Measurements from ENCODE around the gene STK17B.

STK17B gene

GRCh38 chr2:196160101-196160500 is 11.3 kb downstream of the STK17B start:
- peaks cover 25% of the 10 kb centered on the region for H3K36me3 ChIP-seq (ENCODE audit: insufficient read depth)
- peaks cover 4% of the 10 kb centered on the region for H4K20me1 ChIP-seq (ENCODE audit: insufficient read depth)
- H2AFZ ChIP-seq (ENCODE audit: low read depth), result no peak overlapping the region
- peaks cover 100% of the 10 kb centered on the region for H3K79me2 ChIP-seq (ENCODE audit: insufficient read depth, low read depth)
- H3K4me2 ChIP-seq, result peak overlapping the region; percentile 72
- TF ChIP-seq, protein P1, sequence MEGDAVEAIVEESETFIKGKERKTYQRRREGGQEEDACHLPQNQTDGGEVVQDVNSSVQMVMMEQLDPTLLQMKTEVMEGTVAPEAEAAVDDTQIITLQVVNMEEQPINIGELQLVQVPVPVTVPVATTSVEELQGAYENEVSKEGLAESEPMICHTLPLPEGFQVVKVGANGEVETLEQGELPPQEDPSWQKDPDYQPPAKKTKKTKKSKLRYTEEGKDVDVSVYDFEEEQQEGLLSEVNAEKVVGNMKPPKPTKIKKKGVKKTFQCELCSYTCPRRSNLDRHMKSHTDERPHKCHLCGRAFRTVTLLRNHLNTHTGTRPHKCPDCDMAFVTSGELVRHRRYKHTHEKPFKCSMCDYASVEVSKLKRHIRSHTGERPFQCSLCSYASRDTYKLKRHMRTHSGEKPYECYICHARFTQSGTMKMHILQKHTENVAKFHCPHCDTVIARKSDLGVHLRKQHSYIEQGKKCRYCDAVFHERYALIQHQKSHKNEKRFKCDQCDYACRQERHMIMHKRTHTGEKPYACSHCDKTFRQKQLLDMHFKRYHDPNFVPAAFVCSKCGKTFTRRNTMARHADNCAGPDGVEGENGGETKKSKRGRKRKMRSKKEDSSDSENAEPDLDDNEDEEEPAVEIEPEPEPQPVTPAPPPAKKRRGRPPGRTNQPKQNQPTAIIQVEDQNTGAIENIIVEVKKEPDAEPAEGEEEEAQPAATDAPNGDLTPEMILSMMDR (conservative IDR thresholded peaks at IDR 0.05; ENCODE audit: low read depth, low read length), result no peak
- H3K9ac ChIP-seq, result 0 out of 2 replicates have a peak overlapping the region, but pooled peaks have one; percentile 1
- H3K27ac ChIP-seq, result peak overlapping the region; percentile 44; the same call in 1 of the 2 replicates
- peaks cover 100% of the 10 kb centered on the region for H3K4me1 ChIP-seq (ENCODE audit: low read depth, poor library complexity, severe bottlenecking)
- no peaks in the 10 kb centered on the region for H3K27me3 ChIP-seq (ENCODE audit: insufficient read depth, low read depth)
- no peak overlapping the region for H3K4me3 ChIP-seq (IDR thresholded peaks at IDR 0.05; ENCODE audit: insufficient read depth, low read depth, low read length)

DNA sequence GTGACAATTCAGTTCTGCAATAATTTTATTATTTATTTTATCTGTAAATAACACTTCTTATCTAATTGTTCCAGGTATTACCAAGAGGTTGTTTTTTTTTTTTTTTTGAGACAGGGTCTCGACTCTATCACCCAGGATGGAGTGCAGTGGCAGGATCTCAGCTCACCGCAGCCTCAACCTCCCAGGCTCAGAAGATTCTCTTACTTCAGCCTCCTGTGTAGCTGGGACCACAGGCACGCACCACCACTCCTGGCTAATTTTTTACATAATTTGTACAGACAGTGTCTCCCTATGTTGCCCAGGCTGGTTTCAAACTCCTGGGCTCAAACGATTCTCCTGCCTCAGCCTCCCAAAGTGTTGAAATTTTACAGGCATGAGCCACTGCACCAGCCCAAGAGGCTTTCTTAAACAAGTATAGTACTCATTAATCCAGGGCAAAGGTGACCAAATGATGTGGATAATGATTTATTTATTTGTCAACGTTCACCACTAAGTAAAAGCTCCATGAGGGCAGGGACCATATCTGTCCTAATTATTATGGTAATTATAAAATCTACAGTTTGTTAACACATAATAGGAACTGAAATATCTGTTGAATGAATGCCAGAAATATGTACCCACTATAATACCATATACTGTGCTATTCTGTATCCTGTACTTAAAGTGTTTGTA is 12.0 kb downstream of the STK17B start:
- peaks cover 31% of the 10 kb centered on the region for H3K36me3 ChIP-seq (ENCODE audit: insufficient read depth)
- no peak overlapping the region for H3K9ac ChIP-seq
- no peaks in the 10 kb centered on the region for H4K20me1 ChIP-seq (ENCODE audit: insufficient read depth)
- H3K79me2 ChIP-seq (ENCODE audit: insufficient read depth, low read depth), result peaks cover 100% of the 10 kb centered on the region
- H3K4me1 ChIP-seq (ENCODE audit: low read depth, poor library complexity, severe bottlenecking), result peaks cover 92% of the 10 kb centered on the region
- H3K4me2 ChIP-seq, result peak overlapping the region; percentile 72
- TF ChIP-seq, protein P1 (conservative IDR thresholded peaks at IDR 0.05; ENCODE audit: low read depth, low read length), result no peak
- no peak overlapping the region for H3K4me3 ChIP-seq (IDR thresholded peaks at IDR 0.05; ENCODE audit: insufficient read depth, low read depth, low read length)
- no peaks in the 10 kb centered on the region for H3K27me3 ChIP-seq (ENCODE audit: insufficient read depth, low read depth)
- H2AFZ ChIP-seq (ENCODE audit: low read depth), result no peak overlapping the region
- H3K27ac ChIP-seq, result peak overlapping the region; percentile 5; the same call in 1 of the 2 replicates

GRCh38 chr2:196155575-196155974 is 15.8 kb downstream of the STK17B start:
- H2AFZ ChIP-seq (ENCODE audit: low read depth), result no peak overlapping the region
- H4K20me1 ChIP-seq (ENCODE audit: insufficient read depth), result peaks cover 4% of the 10 kb centered on the region; the same call in 1 of the 2 replicates
- peaks cover 24% of the 10 kb centered on the region; the same call in 1 of the 2 replicates for H3K36me3 ChIP-seq (ENCODE audit: insufficient read depth)
- no peak overlapping the region for H3K4me3 ChIP-seq (IDR thresholded peaks at IDR 0.05; ENCODE audit: insufficient read depth, low read depth, low read length)
- no peak overlapping the region for H3K27ac ChIP-seq
- TF ChIP-seq, protein P1 (conservative IDR thresholded peaks at IDR 0.05; ENCODE audit: low read depth, low read length), result no peak
- H3K4me1 ChIP-seq (ENCODE audit: low read depth, poor library complexity, severe bottlenecking), result peaks cover 73% of the 10 kb centered on the region
- no peak overlapping the region for H3K9ac ChIP-seq
- no peaks in the 10 kb centered on the region for H3K27me3 ChIP-seq (ENCODE audit: insufficient read depth, low read depth)
- H3K4me2 ChIP-seq, result no peak overlapping the region
- H3K79me2 ChIP-seq (ENCODE audit: insufficient read depth, low read depth), result peaks cover 94% of the 10 kb centered on the region

- Histone ChIP-seq H3K4me2 (no peak overlapping the region), H3K36me3 (ENCODE audit: insufficient read depth) (peaks cover 17% of the 10 kb centered on the region; the same call in 1 of the 2 replicates), H3K4me3 (IDR thresholded peaks at IDR 0.05; ENCODE audit: insufficient read depth, low read depth, low read length) (no peak overlapping the region), H3K4me1 (ENCODE audit: low read depth, poor library complexity, severe bottlenecking) (peaks cover 59% of the 10 kb centered on the region), H4K20me1 (ENCODE audit: insufficient read depth) (peaks cover 4% of the 10 kb centered on the region; the same call in 1 of the 2 replicates), H3K79me2 (ENCODE audit: insufficient read depth, low read depth) (peaks cover 92% of the 10 kb centered on the region), H3K9ac (no peak overlapping the region), H3K27ac (no peak overlapping the region), H3K27me3 (ENCODE audit: insufficient read depth, low read depth) (no peaks in the 10 kb centered on the region), H2AFZ (ENCODE audit: low read depth) (no peak overlapping the region)
- TF ChIP-seq, protein P1 (conservative IDR thresholded peaks at IDR 0.05; ENCODE audit: low read depth, low read length), result no peak
These were observed 17.9 kb downstream of the STK17B start for GRCh38 chr2:196153480-196153879.
